GM18517 (cell line): ENCODE data around the gene PLXNB3.

Experiments used
- ATAC-seq: cut with Tn5 transposase; IDR thresholded peaks from one replicate; pipeline ENCODE4 v1.9.1; 2021; ENCODE audit warnings: mild to moderate bottlenecking, moderate library complexity; ENCODE audit not compliant: unreplicated experiment

Gene PLXNB3

GRCh38 chrX:153784325-153784967 is 20.4 kb downstream of the PLXNB3 start:
- no peak for ATAC-seq

GRCh38 chrX:153786669-153787068 is 22.6 kb downstream of the PLXNB3 start:
- no peak for ATAC-seq

GRCh38 chrX:153789654-153790053 is 25.6 kb downstream of the PLXNB3 start:
- no peak for ATAC-seq

GRCh38 chrX:153791104-153791852 is 27.2 kb downstream of the PLXNB3 start:
- ATAC-seq = no peak

GRCh38 chrX:153792368-153792767 is 28.3 kb downstream of the PLXNB3 start:
- no peak for ATAC-seq

- ATAC-seq = no peak
These were observed 29.2 kb downstream of the PLXNB3 start for GRCh38 chrX:153793291-153793690.

GRCh38 chrX:153794018-153794896 is 30.2 kb downstream of the PLXNB3 start, which contains the start of the genes IDH3G and SSR4:
TSS of gene IDH3G (minus strand) at chrX:153794375. CDS start at chrX:153794326, 49 bp downstream.
TSS of gene SSR4 (plus strand) at chrX:153794668. CDS start at chrX:153794688, 20 bp downstream.
- ATAC-seq = peak; percentile 83

GRCh38 chrX:153794897-153795816 is 31.1 kb downstream of the PLXNB3 start:
- ATAC-seq = no peak

- no peak for ATAC-seq
These were observed 33.5 kb downstream of the PLXNB3 start for GRCh38 chrX:153797415-153798015.

- ATAC-seq = no peak
These were observed 35.3 kb downstream of the PLXNB3 start for GRCh38 chrX:153799326-153799725.

- ATAC-seq = no peak
These were observed 36.2 kb downstream of the PLXNB3 start for GRCh38 chrX:153800177-153800722.

GRCh38 chrX:153800746-153801145 is 36.7 kb downstream of the PLXNB3 start:
- no peak for ATAC-seq

GRCh38 chrX:153801669-153802068 is 37.6 kb downstream of the PLXNB3 start:
- ATAC-seq = no peak

GRCh38 chrX:153802513-153803045 is 38.5 kb downstream of the PLXNB3 start:
- ATAC-seq = no peak

- ATAC-seq = no peak
These were observed 39.4 kb downstream of the PLXNB3 start for GRCh38 chrX:153803211-153804099.

GRCh38 chrX:153804100-153804595 is 40.1 kb downstream of the PLXNB3 start:
- no peak for ATAC-seq

GRCh38 chrX:153804621-153805020 is 40.6 kb downstream of the PLXNB3 start:
- ATAC-seq = no peak

GRCh38 chrX:153805436-153805835 is 41.4 kb downstream of the PLXNB3 start:
- no peak for ATAC-seq
